ENCODE measurements around the gene SRGAP2B.
"Not testable (repeated sequence)": the region's sequence is repeated elsewhere in the genome, so short reads cannot be mapped to it uniquely, and the experiment has no call there.

SRGAP2B gene

DNA sequence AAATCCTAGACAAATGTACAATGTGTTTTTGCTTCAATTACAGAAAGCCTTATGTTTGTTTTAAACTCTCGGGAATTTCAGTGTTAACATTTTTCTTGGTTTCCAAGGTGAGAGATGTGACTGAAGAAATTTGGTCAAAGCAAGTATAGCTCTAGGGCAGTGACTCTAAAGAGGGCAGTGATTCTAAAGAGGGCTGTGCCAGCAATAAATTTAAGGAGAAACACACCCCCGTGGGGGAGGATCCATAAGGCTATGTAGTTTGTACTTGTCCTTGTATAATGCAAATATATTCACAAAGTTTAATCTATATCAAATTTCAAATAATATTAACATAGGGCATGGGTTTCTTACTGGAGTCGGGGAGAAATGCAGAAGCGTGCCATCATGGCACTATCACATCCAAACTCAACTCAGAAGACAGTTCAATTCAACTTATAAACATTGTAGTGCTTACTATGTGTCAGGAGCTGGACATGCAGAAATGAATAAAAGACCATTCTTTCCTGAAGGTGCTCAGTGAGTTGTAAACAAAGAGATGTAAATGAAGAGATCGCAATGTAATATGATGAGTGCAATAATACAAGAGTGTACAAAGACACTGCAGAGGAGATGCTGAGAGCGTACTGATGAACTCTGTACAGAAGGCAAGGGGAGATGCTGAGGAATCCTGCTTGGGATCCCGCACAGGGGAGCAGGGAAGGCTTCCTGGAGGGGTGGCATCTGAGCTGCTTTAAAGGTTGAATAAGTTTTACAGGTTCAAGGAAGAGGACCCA lies 12.5 kb downstream of the SRGAP2B start:
- not testable (repeated sequence) for DNase-seq

- not testable (repeated sequence) for DNase-seq
These were observed 14.9 kb downstream of the SRGAP2B start for GRCh38 chr1:145080193-145080592.

DNA sequence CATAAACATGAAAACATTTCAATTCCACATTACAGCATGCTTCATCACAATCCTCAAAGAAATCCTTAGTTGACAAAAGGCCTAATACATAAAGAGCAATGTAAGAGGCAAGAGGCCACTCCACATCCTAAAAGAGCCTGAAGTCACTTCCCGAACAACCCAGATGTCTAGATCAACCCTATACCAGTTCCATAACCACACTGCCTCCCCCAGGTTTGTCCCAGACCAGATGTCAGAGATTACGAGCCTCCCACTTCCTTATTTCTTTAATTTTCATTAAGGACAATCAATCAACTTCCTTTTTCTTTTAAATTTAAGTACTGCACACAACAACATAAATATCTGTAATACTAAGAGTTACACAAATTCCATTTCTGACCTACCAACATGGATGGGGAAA lies 15.4 kb downstream of the SRGAP2B start:
- not testable (repeated sequence) for DNase-seq

DNA sequence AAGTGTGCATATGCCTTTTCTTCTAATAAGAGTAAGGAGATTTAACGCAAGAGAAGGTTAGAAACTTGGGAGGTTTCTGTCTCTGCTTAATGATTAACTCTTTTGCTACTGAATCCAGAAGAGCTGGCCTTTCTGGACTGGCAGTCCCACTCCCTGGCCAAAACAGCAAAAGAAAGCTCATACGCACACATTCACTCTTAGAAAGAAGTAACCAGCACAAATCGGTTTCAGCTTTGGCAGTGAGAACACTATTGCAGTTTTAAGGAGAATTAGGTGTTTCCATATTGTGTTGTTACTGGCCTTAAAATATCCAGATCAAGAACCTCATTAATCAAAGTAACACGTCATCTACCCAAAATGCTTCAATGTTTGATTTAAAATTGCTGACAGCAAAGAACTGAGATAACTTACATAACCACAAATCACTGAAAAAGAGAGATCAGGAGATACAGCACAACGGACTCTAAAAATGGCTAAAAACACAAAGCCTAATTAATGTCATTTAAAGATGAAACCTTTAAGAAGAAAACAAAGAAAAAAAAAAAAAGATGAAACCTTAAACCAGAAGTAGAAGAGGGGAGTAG lies 16.2 kb downstream of the SRGAP2B start:
- not testable (repeated sequence) for DNase-seq

DNA sequence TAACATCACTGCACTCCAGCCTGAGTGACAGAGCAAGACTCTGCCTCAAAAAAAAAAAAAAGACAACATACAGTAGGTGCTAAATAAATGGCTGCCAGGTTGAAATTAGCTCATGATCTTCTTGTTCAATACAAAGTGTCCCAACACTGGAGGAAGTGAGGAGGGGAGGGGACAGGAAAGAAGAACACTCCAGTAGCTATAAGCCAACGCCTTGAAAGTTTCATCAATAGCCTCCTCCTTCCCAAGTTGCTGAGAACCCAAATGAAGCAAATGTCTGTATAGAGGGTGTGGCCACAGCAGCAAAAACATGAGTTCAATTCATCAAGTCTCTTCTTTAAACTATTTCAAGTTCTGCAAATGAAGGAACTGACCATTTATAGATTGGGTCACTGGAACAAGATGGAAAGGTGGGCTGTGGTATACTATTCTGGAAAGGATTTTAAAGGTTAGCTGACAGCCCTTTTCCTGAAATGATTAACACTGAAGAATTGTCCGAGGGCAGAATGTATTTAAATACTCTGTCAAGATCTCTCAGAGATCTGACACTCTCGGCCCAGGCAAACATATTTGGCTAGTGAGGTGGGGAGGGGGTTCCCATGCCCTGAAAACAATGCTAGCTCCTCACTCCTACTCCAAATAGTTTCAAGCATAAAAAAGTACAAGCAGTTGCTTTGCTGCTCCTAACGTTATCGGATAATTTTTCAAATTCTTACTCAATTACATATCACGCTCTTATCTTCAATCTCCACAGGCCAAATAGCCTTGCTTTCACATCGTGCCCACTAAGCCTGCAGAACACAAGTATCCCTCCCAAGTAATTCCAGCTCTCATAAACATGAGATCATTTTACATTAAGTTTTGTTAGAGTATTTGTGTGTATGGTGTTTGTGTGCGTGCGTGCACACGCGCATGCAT lies 17.0 kb downstream of the SRGAP2B start:
- not testable (repeated sequence) for DNase-seq

DNA sequence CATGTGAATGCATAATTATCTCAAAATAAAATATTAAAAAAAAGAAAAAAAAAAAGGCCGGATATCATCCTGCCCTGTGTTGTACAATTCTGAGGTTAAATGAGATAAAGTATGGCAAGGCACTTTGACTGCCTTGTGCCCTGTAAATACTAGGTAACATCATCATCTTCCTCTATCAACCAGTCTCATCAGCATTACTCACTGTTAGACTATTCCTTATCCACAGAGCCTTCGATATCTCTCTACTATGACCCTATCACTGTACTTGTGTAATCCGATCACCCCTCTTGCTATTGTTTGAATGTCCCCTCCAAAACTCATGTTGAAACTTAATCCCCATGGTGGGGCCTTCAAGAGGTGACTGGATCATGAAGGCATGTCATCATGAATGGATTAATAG lies 18.3 kb downstream of the SRGAP2B start:
- DNase-seq, result not testable (repeated sequence)

GRCh38 chr1:145074021-145074559 lies 21.0 kb downstream of the SRGAP2B start:
- DNase-seq, result not testable (repeated sequence)

GRCh38 chr1:145071569-145071968 lies 23.6 kb downstream of the SRGAP2B start:
- not testable (repeated sequence) for DNase-seq

GRCh38 chr1:145066486-145066885 lies 28.6 kb downstream of the SRGAP2B start:
- DNase-seq, result not testable (repeated sequence)

DNA sequence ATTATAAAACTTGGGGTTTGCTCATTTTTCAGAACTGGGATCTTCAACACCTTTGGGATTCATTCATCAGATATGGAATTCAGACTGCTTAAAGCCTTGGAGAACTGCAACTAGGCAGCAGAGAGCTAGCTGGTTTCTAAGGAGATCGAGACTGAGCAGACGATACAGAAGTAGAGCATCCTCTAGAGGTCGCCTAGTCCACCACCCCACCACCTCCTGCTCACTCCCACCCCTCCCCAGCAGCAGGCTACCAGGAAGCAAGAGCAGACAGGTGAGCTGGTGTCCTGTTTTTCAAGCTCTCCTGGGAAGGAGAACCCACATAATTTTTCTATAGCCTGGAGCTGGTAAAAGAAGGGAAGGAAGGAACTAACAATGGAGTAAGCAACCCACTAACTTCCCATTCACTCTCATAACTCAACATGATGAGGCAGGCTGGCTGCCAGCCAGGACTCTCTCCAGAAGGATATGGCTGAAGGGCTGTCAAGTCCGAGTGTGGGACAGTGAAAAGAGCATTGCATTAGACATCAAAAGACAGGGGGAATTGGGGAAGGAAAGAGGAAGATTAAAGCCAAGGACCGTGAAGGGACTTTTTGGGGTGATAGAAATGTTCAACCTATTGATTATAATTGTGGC lies 29.8 kb downstream of the SRGAP2B start:
- DNase-seq, result not testable (repeated sequence)

DNA sequence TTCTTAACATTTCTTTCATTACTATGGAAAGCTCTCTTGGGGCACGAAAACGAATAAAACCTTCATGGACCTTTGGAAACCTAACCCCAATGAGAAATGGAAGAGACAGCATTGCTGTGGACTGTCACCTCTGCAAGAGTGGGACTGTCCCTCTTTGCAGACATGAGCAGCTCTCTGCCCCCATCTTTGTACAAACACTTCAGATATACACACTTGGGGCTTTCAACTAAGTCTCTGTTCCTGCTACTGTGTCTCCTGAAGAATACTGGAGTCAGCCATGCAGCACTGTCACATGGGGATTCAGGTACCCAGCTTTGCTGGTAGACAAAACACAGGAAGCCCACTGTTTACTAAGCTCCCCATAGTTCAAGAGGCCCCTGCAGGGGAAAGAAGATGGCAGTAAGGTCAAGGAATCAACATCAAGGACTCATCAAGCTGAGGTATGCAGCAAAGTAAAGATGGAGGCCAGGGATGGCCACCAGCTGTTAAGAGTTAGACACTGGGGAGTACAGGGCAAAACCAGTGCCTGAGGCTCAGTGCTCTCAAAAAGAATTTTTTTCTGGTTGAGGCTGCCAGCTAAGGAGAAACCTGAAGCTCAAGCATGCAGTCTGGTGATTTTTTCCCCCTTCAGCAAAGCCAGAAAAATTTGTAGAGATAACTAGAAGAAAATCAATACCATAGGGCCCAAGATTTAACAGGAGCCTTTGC lies 31.0 kb downstream of the SRGAP2B start:
- DNase-seq, result not testable (repeated sequence)

DNA sequence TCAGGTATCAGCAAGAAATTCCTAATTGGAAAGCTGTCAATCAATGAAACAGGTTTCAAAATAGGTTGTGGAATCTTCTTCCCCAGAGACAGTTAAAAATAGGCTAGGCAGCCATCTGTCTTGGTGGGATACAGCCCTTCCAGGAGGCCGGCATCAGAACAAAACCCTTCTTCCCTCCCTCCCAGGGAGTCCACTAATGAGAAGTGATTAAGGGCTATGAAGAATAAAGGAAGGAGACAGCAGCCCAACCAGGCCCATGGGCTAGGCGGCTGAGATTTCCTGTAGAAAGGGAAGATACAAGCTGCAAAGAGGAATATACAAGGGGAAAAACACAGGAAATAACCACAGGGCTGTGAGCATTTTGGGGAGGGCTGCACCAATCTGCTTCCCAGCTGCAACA lies 31.8 kb downstream of the SRGAP2B start:
- not testable (repeated sequence) for DNase-seq

GRCh38 chr1:145058184-145058583 lies 36.9 kb downstream of the SRGAP2B start:
- not testable (repeated sequence) for DNase-seq

DNA sequence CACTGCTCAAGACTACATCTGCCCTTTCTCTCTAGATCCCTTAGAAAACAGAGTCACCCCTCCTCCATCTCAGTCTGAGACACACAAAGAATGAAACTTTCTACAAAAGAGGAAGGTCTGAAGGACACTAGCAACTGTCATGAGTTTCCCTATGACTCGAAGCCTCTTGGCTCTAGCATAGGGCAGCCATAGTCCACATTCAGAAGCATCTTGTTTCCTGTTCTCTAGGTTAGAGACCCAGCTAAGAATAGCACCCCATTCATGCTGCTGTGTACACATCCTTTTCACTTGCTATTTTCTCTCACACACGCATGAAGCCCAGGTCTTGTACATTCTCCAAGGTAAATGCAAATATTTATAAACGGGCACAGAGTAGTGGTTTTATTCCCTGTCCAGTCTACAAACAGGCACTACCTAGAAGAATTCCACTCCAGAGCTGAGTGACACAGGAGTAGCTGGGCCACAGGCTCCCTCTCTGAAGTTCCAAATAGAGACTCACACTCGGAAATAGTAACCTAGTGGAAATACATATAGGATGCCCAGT lies 39.8 kb downstream of the SRGAP2B start:
- DNase-seq, result not testable (repeated sequence)

DNA sequence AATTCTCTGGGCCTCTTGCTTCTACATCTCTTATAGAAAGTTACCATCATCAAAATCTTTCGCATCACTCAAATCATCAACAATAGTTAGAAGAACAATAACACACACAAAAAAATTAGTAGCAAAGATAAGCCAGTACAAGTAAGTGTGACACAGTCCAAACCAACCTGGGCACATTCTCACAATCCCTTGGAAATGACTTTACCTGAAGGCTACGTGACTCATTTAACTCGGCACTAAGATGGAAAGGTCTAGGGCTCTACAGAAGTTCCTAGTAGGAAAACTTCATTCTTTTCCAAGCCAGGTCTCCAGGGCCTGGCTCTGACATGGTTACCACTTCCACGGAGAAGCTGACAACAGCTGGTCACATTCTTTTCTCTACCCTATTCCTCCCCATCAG lies 41.7 kb downstream of the SRGAP2B start:
- DNase-seq, result not testable (repeated sequence)

GRCh38 chr1:145052019-145052776 lies 42.9 kb downstream of the SRGAP2B start:
- not testable (repeated sequence) for DNase-seq

GRCh38 chr1:145048181-145048856 lies 46.8 kb downstream of the SRGAP2B start:
- DNase-seq, result not testable (repeated sequence)

DNA sequence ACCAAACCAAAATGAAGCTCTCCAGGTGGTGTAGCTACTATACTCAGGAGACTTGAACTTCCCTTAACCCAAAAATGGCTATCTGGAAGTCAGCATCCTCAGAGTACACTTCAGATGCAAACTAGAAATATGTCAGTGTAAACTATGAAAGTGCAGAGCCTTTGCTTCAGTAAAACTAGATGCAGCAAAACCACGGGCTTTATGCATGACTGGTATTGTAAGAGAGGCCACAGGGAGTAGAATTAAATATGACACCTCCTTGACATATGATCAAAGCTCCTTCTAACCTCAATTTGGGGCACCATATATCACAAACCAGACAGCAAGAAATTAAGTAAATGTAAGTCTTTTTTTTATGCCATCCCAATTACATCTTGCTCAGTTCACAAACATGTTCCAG lies 47.6 kb downstream of the SRGAP2B start:
- DNase-seq, result not testable (repeated sequence)

- DNase-seq, result not testable (repeated sequence)
These were observed 49.4 kb downstream of the SRGAP2B start for GRCh38 chr1:145045571-145046273.
